GM12878 (cell line): ENCODE measurements around the gene DIP2B. TPM values are rescaled to one million over a fixed set of nuclear protein-coding genes. Genes with fewer than 3 reads are reported as not detected.

Experiments used
- ATAC-seq: fragments of 200-7000 bp; cut with Tn5 transposase; 3 replicates; pipeline ENCODE4 v1.9.1; 2020; ENCODE audit warnings: mild to moderate bottlenecking, moderate library complexity
- BruUV-seq: library from RNA; stranded (reverse); fragments of 400-500 nt; replicated peaks from 2 replicates; lab custom pipeline; 2021; lab: Mats Ljungman, UMichigan
- CTCF ChIA-PET: fragments of 300-600 bp; sonication (Branson Sonifier 250); formaldehyde crosslinking; extraction: SDS; loops from one replicate; lab custom pipeline; 2021; ENCODE audit warnings: inconsistent platforms; lab: Yijun Ruan, JAX
- POLR2A ChIA-PET: fragments of 350-600 bp; formaldehyde crosslinking; extraction: SDS; loops from one replicate; lab custom pipeline; 2021; ENCODE audit warnings: inconsistent platforms; lab: Charles Lee
- RAD21 ChIA-PET: fragments of 300-600 bp; sonication (Branson Sonifier 250); formaldehyde crosslinking; loops from one replicate; lab custom pipeline; 2023; ENCODE audit warnings: antibody characterized with exemption; ENCODE audit not compliant: unreplicated experiment; lab: Charles Lee
- SMC1A ChIA-PET: fragments of 300-600 bp; sonication (Branson Sonifier 250); formaldehyde crosslinking; loops from one replicate; lab custom pipeline; 2023; ENCODE audit not compliant: unreplicated experiment, uncharacterized antibody; lab: Charles Lee
- DNase-seq: peaks from one replicate; pipeline ENCODE4 v3.0.0-alpha.2; 2011; ENCODE audit warnings: low read depth, low spot score
- FAIRE-seq: peaks from 3 replicates; lab custom pipeline; 2011; peaks lifted over from hg19 to GRCh38; lab: Jason Lieb, UNC
- H2AFZ ChIP-seq: 2 replicates; pipeline ENCODE4 v1.6.0; 2011; ENCODE audit warnings: low read depth, low read length, control low read depth; ENCODE audit not compliant: control insufficient read depth
- H3K27ac ChIP-seq: 2 replicates; pipeline ENCODE4 v1.5.1; 2011; ENCODE audit warnings: control low read depth; ENCODE audit not compliant: control insufficient read depth, insufficient read depth
- H3K27me3 ChIP-seq, 2 experiments: replicated peaks in 1 of 2; 2 replicates each; pipeline versions ENCODE4 v1.6.0 to v1.6.1; 2011; ENCODE audit warnings: low read length in 1 of 2; ENCODE audit not compliant: control insufficient read depth in 2 of 2, insufficient read depth in 2 of 2
- H3K36me3 ChIP-seq, 2 experiments: 2 replicates each; pipeline ENCODE4 v1.5.1; 2011; ENCODE audit warnings: low read length in 1 of 2; ENCODE audit not compliant: control insufficient read depth in 2 of 2, insufficient read depth in 2 of 2
- H3K4me1 ChIP-seq: 2 replicates; pipeline ENCODE4 v1.6.1; 2011; ENCODE audit warnings: mild to moderate bottlenecking, low read length, moderate library complexity, mixed read lengths; ENCODE audit not compliant: control insufficient read depth, insufficient read depth
- H3K4me2 ChIP-seq: 2 replicates; pipeline ENCODE4 v1.6.0; 2011; ENCODE audit warnings: control low read depth; ENCODE audit not compliant: control insufficient read depth, insufficient read depth
- H3K4me3 ChIP-seq: fragments of 200-600 bp; sonication (generic); 2 replicates; pipeline ENCODE4 v1.5.1; 2016
- H3K79me2 ChIP-seq: 2 replicates; pipeline ENCODE4 v1.6.0; 2011; ENCODE audit warnings: low read length; ENCODE audit not compliant: control insufficient read depth, insufficient read depth
- H3K9ac ChIP-seq: 2 replicates; pipeline ENCODE4 v1.8.0; 2011; ENCODE audit warnings: low read length, control low read depth, mixed read lengths; ENCODE audit not compliant: control insufficient read depth, insufficient read depth
- H3K9me3 ChIP-seq: replicated peaks from 3 replicates; pipeline ENCODE4 v1.5.1; 2011; ENCODE audit warnings: mild to moderate bottlenecking, low read length; ENCODE audit not compliant: control insufficient read depth, insufficient read depth
- H4K20me1 ChIP-seq: 2 replicates; pipeline ENCODE4 v1.6.0; 2011; ENCODE audit not compliant: control insufficient read depth, insufficient read depth
- ATF3 ChIP-seq: IDR thresholded peaks from 2 replicates; pipeline ENCODE4 v1.6.1; 2011; ENCODE audit warnings: low read depth, mild to moderate bottlenecking, low read length, moderate library complexity, borderline replicate concordance; ENCODE audit errors: extremely low read depth
- BRCA1 ChIP-seq: IDR thresholded peaks from 2 replicates; pipeline ENCODE4 v1.6.1; 2011; ENCODE audit warnings: low read depth, low read length, improper control_type of control experiment
- CEBPZ ChIP-seq: fragments of 150-350 bp; IDR thresholded peaks from 2 replicates; pipeline ENCODE4 v1.6.1; 2016; ENCODE audit warnings: low read depth, low read length
- ESRRA ChIP-seq: IDR thresholded peaks from 2 replicates; pipeline ENCODE4 v1.6.1; 2012; ENCODE audit warnings: mild to moderate bottlenecking, low read length, improper control_type of control experiment
- EZH2 ChIP-seq: IDR thresholded peaks from 2 replicates; pipeline ENCODE4 v1.6.1; 2012; ENCODE audit warnings: low read depth, mild to moderate bottlenecking, control low read depth, inconsistent platforms, low read length, borderline replicate concordance; ENCODE audit not compliant: control insufficient read depth
- FOXM1 ChIP-seq: IDR thresholded peaks from 2 replicates; pipeline ENCODE4 v1.6.1; 2012; ENCODE audit warnings: low read depth, mild to moderate bottlenecking, inconsistent platforms, low read length, moderate library complexity
- HDGF ChIP-seq: fragments of 450-650 bp; IDR thresholded peaks from 2 replicates; pipeline ENCODE4 v1.6.1; 2016; ENCODE audit warnings: antibody characterized with exemption
- IRF3 ChIP-seq: fragments of 450-650 bp; IDR thresholded peaks from 2 replicates; pipeline ENCODE4 v1.6.1; 2014; ENCODE audit warnings: mild to moderate bottlenecking
- MEF2A ChIP-seq: IDR thresholded peaks from 2 replicates; pipeline ENCODE4 v1.6.1; 2011; ENCODE audit warnings: low read depth, mild to moderate bottlenecking, low read length, moderate library complexity; ENCODE audit not compliant: insufficient read depth
- NFYA ChIP-seq: IDR thresholded peaks from 2 replicates; pipeline ENCODE4 v1.6.1; 2011; ENCODE audit warnings: low read depth, mild to moderate bottlenecking, low read length, improper control_type of control experiment, borderline replicate concordance
- SUPT20H ChIP-seq: IDR thresholded peaks from 2 replicates; pipeline ENCODE4 v1.6.1; 2011; ENCODE audit warnings: low read depth, mild to moderate bottlenecking, low read length, moderate library complexity, borderline replicate concordance; ENCODE audit not compliant: control insufficient read depth
- ZBTB11 ChIP-seq: fragments of 450-650 bp; formaldehyde crosslinking; IDR thresholded peaks from 2 replicates; pipeline ENCODE4 v1.5.0; 2022; ENCODE audit warnings: mild to moderate bottlenecking, missing genetic modification characterization
- ZSCAN29 ChIP-seq: fragments of 450-650 bp; IDR thresholded peaks from 2 replicates; pipeline ENCODE4 v1.6.1; 2017; ENCODE audit warnings: mild to moderate bottlenecking, moderate library complexity
- whole genome bisulfite sequencing: methylation state at CpG from one replicate; pipeline ENCODE4 v1.1.6; 2016; ENCODE audit warnings: low lambda C conversion rate; ENCODE audit not compliant: insufficient replicate concordance, insufficient coverage; ENCODE audit errors: missing lambda C conversion rate; 5-methylcytosine and 5-hydroxymethylcytosine counted together
- in situ Hi-C: fragments of 300-500 bp; cut with MboI; formaldehyde crosslinking; loops from 9 replicates; pipeline ENCODE4 v1.14.3; 2018; ENCODE audit warnings: mixed read lengths
- intact Hi-C: fragments of 100-400 bp; cut with micrococcal nuclease; formaldehyde crosslinking; loops from one replicate; pipeline ENCODE4 v1.14.2; 2022; ENCODE audit not compliant: unreplicated experiment
- polyA plus RNA-seq, 11 experiments: library from polyadenylated mRNA; depleted of rRNA in 4 of 11; unstranded in 6 of 11; stranded (reverse) in 5 of 11; fragments of >200 nt; fragmentation: Nextera tagmentation in 4 of 11; fragmentation: Illumina TruSeq in 1 of 11; extraction: Ambion mirVana in 4 of 11; extraction: Trizol in 1 of 11; gene quantifications; 1 replicate in 1 of 11; 2 replicates in 10 of 11; pipeline versions ENCODE4 v1.2.1 to v1.2.3, GENCODE V29; 2011 to 2016; ENCODE audit warnings: inconsistent platforms in 2 of 11, missing spikeins in 2 of 11, low read depth in 1 of 11
- total RNA-seq, 4 experiments: library from RNA; depleted of rRNA in 3 of 4; stranded (reverse); fragments of >200 nt in 3 of 4; fragmentation: Illumina TruSeq in 1 of 4; extraction: Trizol in 1 of 4; gene quantifications; 2 replicates each; pipeline versions ENCODE4 v1.2.1 to v1.2.3, GENCODE V29; 2013 to 2021

Gene DIP2B
- total and polyA plus RNA-seq, 10 of the 15 experiments (the other 5 are each of a cell fraction or from before 2014, with no cell fraction given): 4.5 to 30.0 (median 18.6) TPM

- TF ChIP-seq ATF3: no peak
- TF ChIP-seq ZSCAN29: no peak
- TF ChIP-seq SUPT20H: no peak
- no peak for TF ChIP-seq EZH2
- TF ChIP-seq IRF3: no peak
- TF ChIP-seq MEF2A: no peak
- TF ChIP-seq, all 136 proteins: peak for 0
Observed at GRCh38 chr12:50642761-50643160, 138.0 kb downstream of the DIP2B start (continued).

- ChIA-PET RAD21 (no interaction called here), CTCF (interaction anchor here (2.2 kb wide), 1 partner anchor 9 kb away, joined by 6 read pairs; no protein-coding TSS in a partner anchor), SMC1A (no interaction called here), POLR2A (no interaction called here)
- H3K9me3 ChIP-seq: no peaks in the 10 kb centered on the region
- in situ Hi-C loops: no loop called here
- H3K4me3 ChIP-seq: no peak overlapping the region
- DNase-seq: no peak
- TF ChIP-seq ZBTB11 (CRISPR knock-in tag): no peak
- no peak for TF ChIP-seq BRCA1
- TF ChIP-seq ESRRA: no peak
- TF ChIP-seq NFYA: no peak
- TF ChIP-seq CEBPZ: no peak
- TF ChIP-seq FOXM1: no peak
- TF ChIP-seq HDGF: no peak
- no peak overlapping the region for H2AFZ ChIP-seq
- no peaks in the 10 kb centered on the region for H3K79me2 ChIP-seq
- no TSS peak for BruUV-seq
- ATAC-seq: no peak
- no peaks in the 10 kb centered on the region for H4K20me1 ChIP-seq
- H3K27ac ChIP-seq: no peak overlapping the region
- H3K9ac ChIP-seq: no peak overlapping the region
- no peak for FAIRE-seq
- no peaks in the 10 kb centered on the region for H3K27me3 ChIP-seq
- no peak overlapping the region for H3K4me2 ChIP-seq
- H3K4me1 ChIP-seq: no peaks in the 10 kb centered on the region
- no peaks in the 10 kb centered on the region; a peak in 3 of 4 replicates for H3K36me3 ChIP-seq
- WGBS: 90% methylated on average over 8 of the region's 8 CpGs
- intact Hi-C loops: no loop called here
Observed at GRCh38 chr12:50647031-50647430, 142.2 kb downstream of the DIP2B start.
